ENCODE data around the gene TBXAS1.

The TBXAS1 gene

GRCh38 chr7:139829025-139829774 lies at the start of gene TBXAS1:
TBXAS1 (plus strand) TSS chr7:139829264; CDS start chr7:139829391, 127 bp downstream.
- DNase-seq: peak; percentile 81

GRCh38 chr7:139782932-139783331 lies 46.1 kb upstream of the TBXAS1 start:
- no peak for DNase-seq

GRCh38 chr7:139783647-139784385 lies 45.2 kb upstream of the TBXAS1 start:
- no peak for DNase-seq

- no peak for DNase-seq
Observed at GRCh38 chr7:139784648-139785047, 44.4 kb upstream of the TBXAS1 start.

- no peak for DNase-seq
Observed at GRCh38 chr7:139791316-139791715, 37.7 kb upstream of the TBXAS1 start.

- no peak for DNase-seq
Observed at GRCh38 chr7:139797607-139798006, 31.5 kb upstream of the TBXAS1 start.

GRCh38 chr7:139798221-139798620 lies 30.8 kb upstream of the TBXAS1 start:
- no peak for DNase-seq

- DNase-seq: no peak
Observed at GRCh38 chr7:139798892-139799291, 30.2 kb upstream of the TBXAS1 start.

- peak; percentile 64 for DNase-seq
Observed at GRCh38 chr7:139799586-139799985, 29.5 kb upstream of the TBXAS1 start.

- DNase-seq: no peak
Observed at GRCh38 chr7:139804571-139804970, 24.5 kb upstream of the TBXAS1 start.

- DNase-seq: no peak
Observed at GRCh38 chr7:139807009-139807408, 22.1 kb upstream of the TBXAS1 start.

- DNase-seq: no peak
Observed at GRCh38 chr7:139808427-139808826, 20.6 kb upstream of the TBXAS1 start.

GRCh38 chr7:139808846-139809442 lies 20.1 kb upstream of the TBXAS1 start:
- DNase-seq: no peak

GRCh38 chr7:139811066-139811465 lies 18.0 kb upstream of the TBXAS1 start:
- peak; percentile 19 for DNase-seq

GRCh38 chr7:139813151-139813550 lies 15.9 kb upstream of the TBXAS1 start:
- no peak for DNase-seq

- DNase-seq: no peak
Observed at GRCh38 chr7:139813689-139814088, 15.4 kb upstream of the TBXAS1 start.

- DNase-seq: no peak
Observed at GRCh38 chr7:139817249-139817648, 11.8 kb upstream of the TBXAS1 start.

GRCh38 chr7:139820089-139820488 lies 9.0 kb upstream of the TBXAS1 start:
- DNase-seq: no peak

- DNase-seq: no peak
Observed at GRCh38 chr7:139821349-139822105, 7.5 kb upstream of the TBXAS1 start.

- DNase-seq: no peak
Observed at GRCh38 chr7:139822855-139823254, 6.2 kb upstream of the TBXAS1 start.

- no peak for DNase-seq
Observed at GRCh38 chr7:139823959-139824521, 5.0 kb upstream of the TBXAS1 start.

GRCh38 chr7:139825666-139826290 lies 3.3 kb upstream of the TBXAS1 start:
- no peak for DNase-seq
